Fibroblast of skin of left quadriceps (primary cell): ENCODE data around the gene GRIA2.
"Not testable (repeated sequence)": the region's sequence is repeated elsewhere in the genome, so short reads cannot be mapped to it uniquely, and the experiment has no call there.

Experiments
- DNase-seq, 2 experiments: peaks; one replicate each; pipeline ENCODE4 v3.0.0-alpha.2; 2013; ENCODE audit warnings: low read depth in 2 of 2

The GRIA2 gene

DNA sequence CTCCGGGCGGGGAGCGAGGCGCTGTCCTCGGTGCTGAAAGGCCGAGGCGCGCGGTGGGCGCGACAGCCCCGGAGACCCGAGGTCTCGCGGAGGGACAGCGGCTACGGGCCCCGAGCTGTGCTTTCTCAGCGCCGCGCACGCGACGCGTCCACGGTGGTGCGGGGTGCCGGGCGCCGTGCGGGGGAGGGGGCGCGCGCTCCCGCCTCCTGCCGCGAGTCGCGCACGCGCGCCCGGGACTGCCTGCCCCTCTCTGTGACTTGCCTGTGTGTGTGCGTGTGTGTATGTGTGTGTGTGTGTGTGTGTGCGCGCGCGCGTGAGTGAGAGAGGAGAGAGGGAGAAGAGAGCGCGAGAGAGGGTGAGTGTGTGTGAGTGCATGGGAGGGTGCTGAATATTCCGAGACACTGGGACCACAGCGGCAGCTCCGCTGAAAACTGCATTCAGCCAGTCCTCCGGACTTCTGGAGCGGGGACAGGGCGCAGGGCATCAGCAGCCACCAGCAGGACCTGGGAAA is at the start of gene GRIA2:
Gene GRIA2 (plus strand): TSS at position 358 of the 511 bp plus-strand sequence. CDS start 315 bp downstream, outside the sequence.
- peak; percentile 27 to 28 for DNase-seq

DNA sequence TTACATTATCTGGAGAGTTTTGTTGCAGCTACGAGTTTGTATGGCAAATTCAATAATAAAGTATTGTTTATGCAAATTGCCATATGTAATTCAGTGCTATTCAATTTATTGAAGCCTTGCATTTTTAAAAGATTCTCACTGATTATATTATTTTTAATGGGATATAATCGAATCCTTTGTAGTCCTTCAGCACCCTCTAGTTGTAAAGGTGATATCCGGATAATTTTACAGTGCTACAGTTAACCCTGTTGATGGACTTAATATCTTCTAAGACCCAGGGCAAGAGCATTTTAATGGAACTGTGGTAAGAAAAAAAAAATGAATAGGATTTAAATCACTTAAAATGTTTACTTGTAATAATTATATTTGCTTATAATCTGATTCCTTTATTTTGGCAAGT is 48.5 kb upstream of the GRIA2 start:
- no peak for DNase-seq

DNA sequence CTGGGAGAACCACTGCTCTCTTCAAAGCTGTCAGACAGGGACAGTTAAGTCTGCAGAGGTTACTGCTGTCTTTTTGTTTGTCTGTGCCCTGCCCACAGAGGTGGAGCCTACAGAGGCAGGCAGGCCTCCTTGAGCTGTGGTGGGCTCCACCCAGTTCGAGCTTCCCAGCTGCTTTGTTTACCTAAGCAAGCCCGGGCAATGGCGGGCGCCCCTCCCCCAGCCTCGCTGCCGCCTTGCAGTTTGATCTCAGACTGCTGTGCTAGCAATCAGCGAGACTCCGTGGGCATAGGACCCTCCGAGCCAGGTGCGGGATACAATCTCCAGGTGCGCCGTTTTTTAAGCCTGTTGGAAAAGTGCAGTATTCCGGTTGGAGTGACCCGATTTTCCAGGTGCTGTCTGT is 40.3 kb upstream of the GRIA2 start:
- not testable (repeated sequence) for DNase-seq

DNA sequence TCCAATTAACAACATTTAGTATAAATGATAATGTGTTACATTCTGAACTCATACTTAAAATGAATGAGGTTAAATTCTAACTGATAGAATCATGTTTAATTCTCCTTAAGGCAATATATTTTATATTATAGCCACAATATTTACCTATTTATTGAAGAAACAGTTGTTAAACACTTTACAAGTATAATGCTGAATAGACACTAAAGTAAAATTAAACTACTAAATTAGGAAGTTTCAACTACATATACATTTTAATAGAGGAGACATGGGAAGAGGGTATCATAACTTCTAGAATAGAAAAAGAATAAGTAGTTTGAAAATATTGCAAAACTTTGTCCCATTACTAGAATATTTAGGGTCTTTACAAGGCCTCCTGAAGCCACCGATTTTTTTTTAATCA is 36.2 kb upstream of the GRIA2 start:
- DNase-seq: no peak

DNA sequence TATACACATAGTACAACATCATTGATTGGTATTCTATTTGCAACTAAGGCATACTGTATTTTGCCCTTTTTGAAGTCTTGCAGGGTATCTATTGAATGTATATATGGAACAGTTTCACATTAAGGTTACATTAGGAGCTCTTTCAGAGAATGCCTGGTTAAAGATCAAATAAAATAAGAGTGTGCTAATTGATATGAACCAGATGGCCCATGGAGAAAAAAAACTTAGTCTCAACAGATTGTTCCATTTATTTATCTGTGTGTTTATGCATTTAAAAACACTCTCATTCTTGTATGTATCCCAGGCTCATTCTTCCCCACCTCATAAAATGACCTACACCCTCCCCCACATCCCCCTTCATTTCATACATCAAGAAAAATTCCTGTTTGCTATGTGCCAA is 35.2 kb upstream of the GRIA2 start:
- DNase-seq: no peak

DNA sequence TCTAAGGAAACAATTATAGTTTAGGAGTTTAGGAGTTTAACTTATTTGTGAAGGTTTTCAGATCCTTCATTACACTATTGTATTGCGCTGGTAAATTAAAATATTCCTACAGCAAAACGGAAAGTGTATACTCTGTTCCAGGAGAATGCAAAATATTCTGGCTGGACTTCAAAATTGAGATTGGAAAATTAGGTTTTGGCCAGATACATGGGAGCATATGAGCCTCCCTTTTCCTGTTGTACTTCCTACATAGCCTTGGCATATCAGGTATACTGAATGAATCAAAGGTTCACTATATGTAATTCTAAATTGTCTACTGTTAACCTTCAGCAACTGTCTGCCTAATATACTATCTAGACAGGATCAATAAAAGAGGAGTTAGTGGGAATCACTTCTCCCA is 25.2 kb upstream of the GRIA2 start:
- DNase-seq: no peak

DNA sequence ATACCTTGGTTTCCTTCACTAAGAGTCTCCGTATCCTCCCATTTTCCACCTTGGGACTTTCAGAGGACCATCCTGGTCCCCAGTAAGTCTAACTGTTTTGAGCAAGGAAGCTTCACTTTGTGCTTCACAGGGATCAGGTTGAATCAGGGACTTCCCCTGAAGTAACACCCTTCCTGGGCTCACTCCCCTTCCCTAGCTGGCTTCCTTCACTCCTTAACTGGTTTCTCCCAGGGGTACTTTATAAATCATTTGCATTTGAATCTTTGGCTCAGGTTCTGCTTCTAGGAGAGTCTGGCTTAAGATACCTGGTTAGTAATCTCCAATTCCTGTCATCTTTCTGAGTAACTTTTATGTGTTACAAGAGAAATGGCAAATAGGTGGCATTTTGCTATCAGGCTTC is 24.5 kb upstream of the GRIA2 start:
- no peak for DNase-seq

DNA sequence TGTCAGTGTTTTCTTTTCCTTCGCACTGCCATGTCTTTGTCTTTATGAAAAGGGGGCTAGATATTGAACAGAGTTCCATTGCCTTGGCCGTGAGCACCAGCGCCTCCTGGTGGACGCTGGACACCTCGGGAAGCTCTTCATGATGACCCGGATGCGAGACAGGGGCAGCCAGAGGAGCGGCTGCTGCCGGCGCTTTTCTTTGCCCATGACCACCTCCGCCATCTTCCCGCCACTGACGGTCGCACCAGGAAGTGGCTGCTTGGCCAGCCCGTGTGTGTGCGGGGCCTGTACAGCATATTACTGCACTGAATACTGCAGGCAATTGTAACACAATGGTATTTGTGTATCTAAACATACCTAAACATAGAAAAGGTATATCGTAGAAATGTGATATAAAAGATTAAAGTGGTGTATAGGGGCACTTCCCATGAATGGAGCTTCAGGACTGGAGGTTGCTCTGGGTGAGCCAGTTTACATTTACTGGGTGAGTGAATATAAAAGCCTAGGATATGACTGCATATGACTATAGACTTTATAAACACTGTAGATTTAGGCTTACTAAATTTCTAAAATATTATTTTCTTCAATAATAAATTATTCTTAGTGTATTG is 15.8 kb upstream of the GRIA2 start:
- DNase-seq: no peak

DNA sequence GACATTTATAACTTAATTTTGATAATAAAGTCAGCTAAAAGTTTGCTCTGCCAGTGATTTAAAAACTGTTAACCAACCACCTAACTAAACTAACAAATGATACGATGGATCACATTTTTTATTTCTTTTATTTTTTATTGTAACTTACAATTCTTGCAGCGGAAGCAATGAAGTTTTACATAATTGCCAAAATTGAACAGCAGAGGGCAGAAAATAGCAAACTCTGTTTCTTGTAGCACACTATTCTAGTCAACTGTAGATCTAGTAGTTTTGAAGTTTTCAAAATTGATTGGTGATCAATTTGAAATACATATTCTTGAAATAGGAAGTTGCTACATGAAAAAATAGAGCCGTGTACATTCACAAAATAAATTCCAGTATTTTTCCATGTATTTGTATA is 2.8 kb upstream of the GRIA2 start:
- DNase-seq: peak in 1 of 2 experiments; percentile 2

DNA sequence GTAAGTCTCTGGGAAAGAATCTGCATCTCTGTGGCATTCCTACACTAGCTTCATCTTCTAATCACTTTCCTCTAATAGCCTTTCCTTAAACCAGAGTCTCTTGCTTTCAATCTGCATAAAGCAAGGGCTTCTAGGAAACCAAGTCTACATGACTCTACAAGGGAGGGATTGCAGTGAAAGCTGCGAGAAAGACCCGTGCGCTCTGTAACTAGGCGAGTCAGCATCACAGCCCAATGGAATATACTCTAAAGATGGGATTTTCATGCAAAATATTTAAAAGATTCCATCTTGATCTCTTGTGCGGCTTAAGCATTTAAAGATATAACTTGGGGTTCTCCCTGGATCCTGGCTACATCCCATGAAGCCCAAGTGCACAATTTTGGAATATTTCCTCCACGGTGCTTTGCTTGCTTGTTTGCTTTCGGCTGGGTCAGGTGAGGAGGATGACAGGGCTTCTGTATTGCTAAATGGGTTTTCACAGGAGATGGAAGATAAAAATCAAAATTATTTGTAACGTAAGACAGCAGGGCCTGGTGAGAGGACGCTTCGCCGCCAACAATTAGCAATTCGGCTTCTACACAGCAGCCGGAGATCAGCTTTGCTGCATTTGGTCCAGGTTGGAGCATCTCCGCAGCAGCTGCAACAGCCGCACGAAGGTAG is 687 bp upstream of the GRIA2 start:
- DNase-seq: no peak

DNA sequence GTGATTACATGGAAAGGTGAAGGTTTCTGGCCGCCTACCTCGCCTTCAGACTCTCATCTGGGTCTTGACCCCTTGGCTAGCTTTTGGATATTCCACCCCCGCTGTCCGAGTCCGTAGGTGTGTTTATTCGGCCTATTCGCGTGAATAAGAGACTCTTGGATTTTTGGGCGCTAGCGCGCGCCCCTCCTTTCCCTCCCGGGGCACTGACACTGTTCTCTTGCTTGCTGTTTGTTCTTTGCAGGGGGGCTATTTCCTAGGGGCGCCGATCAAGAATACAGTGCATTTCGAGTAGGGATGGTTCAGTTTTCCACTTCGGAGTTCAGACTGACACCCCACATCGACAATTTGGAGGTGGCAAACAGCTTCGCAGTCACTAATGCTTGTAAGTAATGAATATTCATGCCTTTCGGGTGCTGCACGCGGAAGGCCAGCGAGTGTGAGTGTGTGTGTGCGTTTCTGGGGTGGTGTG is 932 bp downstream of the GRIA2 start:
- DNase-seq: no peak

DNA sequence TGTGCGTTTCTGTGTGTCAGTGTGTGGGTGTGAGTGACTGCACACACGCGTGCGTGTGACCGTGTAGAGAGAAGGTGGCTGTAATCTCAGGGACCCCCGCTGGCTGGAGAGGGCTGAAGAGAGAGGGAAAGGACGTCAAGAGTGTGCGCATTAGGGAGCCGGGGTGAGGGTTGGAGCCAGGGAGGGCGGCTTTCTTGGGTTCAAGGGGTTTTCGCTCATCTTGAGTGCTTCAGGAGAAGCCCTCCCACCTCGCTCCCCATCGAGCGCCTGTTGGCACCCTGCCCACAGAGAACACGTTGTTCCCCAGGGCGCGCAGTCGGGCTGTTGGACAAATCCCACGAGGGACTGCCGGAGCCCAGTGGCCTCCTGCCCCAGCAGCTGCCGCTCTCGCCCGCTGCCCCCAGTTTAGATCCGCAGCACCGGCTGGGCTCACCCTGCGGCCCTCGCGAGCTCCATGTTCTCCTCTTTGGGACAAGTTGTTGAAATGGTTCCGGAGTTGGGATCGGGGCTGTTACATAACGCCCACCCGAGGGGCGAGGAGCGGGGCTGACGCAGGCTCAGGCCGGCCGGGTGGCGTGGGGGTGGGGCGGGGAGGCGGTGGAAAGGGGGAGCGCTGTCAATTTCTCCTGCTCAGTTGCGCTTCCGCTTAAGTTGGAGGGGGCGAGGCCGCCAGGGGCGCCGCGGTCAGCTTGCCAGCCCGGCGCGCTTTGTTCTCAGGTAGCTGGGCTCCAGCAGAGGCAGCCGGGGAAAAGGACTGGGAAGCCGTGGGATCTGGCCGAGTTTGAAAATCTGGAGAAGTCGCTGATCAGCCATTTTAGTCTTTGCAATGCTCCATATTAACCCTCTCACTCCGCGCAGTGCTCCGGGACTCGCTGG is 1.6 kb downstream of the GRIA2 start:
- DNase-seq: no peak

DNA sequence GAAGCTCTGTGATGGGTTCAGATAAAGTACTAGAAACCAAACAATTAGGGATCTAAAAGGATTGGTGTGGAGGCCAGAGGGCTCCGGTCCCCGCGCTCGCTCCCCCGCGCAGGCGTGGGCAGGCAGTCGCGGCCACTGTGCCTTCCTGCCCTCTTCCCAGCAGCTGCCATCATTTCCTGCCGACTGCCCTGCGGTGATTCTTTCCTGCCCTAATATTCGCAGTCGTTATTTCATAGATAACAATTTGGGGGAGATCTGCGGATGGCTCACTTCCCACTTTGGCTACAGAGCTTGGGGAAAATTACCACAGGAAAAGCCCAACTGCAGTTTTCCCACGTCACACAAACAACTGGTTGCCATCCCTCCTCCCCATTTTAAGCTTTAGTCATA is 2.2 kb downstream of the GRIA2 start:
- DNase-seq: no peak

DNA sequence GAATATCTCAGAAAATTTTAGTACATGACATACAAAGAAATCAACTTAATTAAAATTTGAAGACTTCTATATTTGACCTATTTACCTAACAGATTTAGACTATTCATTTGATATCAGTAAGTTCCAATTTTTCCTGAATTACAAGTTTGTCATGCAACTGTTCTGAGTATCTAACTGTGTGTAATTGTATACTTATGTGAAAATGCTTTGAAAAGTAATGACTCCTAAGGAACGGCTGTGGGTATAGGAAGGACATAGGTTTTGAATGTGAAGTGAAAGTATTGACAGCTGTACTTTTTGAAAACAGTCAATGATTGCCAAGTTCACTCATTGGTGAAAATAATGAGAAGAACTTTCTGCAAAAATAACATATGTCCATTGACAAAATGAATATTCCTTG is 2.9 kb downstream of the GRIA2 start:
- DNase-seq: no peak

DNA sequence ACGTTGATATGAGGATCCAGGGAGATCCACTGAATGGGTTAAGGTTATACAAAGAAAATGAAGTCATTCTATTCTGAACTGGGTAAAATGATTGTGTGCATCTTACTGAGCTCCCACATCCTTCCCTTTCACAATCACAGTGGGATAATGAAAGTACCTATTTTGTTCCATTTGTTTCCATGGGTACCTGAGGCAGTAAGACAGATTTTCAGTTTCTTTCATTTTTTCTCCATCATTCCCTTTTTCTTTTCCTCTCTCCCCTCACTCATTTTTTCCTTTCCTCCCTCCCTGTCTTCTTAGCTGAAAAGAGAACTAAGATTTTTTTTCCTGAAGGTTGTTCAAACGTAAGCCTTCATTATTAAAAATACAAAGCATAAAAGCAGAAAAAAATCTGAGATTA is 4.6 kb downstream of the GRIA2 start:
- DNase-seq: no peak

DNA sequence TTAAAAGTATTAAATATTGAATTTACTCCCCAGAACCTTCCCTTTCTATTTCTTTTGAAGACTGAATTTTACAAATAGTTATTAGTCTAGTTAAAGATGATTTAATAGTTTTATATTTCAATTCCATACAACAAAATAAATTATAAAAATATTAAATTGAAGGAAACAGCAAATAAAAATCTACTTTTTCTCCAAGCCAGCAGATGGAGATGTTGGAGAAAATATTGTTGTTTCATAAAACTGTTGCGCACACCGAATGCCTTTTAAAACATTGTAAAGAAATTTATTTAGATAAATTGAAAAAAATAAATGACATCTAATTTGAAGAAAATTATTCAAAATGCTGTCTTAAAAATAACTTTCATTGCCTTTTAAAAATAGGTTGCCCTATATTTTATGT is 5.5 kb downstream of the GRIA2 start:
- DNase-seq: no peak

DNA sequence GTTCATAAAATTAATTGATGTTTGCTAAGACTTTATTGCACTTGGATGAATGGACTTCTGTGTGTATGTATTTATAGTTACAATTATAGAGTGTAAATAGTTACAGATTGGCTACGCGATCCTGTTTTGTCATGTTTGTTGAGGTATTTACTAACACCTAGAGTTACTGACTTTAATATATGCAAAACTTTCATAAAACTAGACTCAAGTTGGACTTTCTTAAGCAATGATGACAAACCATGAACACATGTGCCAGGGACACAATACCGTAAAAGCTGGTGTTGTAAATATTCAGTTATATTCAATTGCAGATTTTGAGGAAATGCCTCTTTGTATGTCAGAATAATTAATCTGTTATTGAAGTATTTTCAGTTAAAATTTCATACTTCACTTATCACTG is 6.1 kb downstream of the GRIA2 start:
- DNase-seq: no peak

DNA sequence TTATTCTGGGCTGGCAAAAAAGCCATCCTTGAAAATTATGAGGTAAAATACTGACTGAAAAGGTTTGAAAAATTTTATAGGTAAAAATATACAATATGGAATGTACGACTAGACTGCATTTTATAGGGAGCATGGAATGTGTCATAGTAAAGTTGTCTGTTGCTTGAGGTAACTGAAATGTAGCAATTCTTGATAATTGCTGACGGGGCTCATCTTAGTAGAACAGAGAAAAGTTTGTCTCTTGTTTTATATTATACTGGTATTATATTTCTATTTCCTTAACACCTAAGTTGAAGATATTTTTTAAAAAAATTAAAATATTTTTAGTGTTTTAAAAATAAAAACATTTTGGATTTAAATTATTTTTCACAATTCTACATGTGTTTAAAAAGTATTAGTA is 11.0 kb downstream of the GRIA2 start:
- no peak for DNase-seq

DNA sequence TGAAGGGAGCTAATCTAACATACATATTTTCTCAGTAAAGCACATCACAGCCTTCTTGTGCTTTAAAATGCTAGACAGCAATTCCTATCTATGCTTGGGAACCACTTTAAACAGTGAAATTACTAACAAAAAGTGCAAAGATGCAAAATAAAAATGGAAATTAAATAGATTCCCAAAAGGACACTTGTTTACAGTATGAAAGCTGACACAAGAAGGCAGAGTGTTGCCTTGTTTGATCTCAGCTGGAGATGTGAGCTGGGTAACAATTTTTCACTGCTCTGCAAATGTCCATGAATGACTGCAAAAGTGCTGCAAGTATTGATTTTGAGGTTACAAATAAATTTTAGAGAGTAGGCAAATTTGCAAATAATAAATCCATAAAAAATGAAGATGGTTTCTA is 22.3 kb downstream of the GRIA2 start:
- no peak for DNase-seq

DNA sequence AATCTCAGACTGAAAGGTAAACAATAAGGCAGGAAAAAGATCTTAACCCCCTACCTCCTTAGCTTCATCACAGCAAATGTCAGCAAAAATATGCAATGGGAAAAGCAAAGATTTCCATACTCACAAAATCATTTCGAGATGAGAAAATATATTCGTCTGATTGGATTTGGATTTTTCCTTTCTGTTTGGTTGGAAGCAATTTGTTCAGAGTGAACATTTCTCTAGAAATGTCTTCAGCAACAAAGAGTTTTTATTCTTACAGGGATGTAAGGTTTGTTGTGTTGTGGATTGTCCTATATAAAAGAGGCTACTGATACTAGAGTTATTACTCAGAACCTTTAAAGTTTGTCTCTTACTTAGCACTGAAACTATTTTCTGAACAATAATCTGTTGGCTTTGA is 23.8 kb downstream of the GRIA2 start:
- DNase-seq: no peak

DNA sequence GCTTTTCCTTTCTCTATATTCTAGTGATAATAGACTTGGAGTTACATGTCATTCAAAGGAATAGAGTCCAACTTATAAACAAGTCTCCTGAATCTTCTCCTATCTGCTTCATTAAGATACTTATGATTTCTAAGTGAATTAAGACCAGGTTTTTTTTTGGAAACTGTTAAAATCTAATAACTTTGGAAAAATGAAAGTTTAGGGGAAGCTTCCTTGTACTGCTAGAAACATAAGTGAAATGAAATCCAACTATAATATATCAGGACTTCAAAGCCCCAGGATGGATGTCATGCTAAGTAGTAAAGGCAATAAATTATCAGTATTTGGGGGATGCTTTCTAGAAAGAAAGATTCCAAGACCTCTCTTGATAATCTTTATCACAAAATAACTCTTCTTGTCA is 24.8 kb downstream of the GRIA2 start:
- no peak for DNase-seq

DNA sequence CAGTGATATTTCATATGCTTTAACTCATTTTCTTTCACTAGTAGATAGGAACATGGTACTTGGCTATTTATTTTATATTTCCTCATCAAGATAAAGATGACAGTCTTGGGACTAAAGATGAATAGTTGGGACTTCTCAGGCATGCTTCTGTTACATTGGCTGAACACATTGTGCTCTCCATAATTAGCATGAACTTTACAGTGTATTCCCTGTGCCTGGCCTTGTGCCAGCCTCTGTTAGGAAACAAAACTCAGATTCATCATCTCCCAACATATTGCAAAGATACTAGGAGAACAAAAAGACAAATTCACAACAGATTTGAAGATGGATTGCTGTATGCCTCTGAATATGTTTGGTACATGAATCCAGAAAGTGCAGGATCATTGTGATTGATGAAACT is 26.4 kb downstream of the GRIA2 start:
- no peak for DNase-seq

DNA sequence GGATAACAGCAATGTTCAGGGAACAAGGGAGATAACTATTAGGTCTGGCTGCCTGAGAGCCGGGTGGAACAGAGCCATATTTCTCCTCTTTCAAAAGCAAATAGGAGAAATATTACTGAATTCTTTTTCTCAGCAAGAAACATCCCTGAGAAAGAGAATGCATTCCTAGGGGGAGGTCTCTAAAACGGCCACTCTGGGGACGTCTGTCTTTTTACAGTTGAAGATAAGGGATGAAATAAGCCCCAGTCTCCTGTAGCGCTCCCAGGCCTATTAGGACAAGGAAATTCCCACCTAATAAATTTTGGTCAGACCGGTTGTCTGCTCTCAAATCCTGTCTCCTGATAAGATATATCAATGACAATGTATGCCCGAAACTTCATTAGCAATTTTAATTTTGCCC is 37.6 kb downstream of the GRIA2 start:
- DNase-seq: not testable (repeated sequence)
